BJ (cell line): ENCODE results near the gene MIA3. TPM values are rescaled to one million over a fixed set of nuclear protein-coding genes. Genes with fewer than 3 reads are reported as not detected.
"Not testable (repeated sequence)": the region's sequence is repeated elsewhere in the genome, so short reads cannot be mapped to it uniquely, and the experiment has no call there.

Experiments used
- CTCF ChIA-PET: fragments of 350-600 bp; formaldehyde crosslinking; extraction: SDS; loops from one replicate; lab custom pipeline; 2021; ENCODE audit warnings: antibody characterized with exemption, inconsistent platforms; lab: Yijun Ruan, JAX
- POLR2A ChIA-PET: fragments of 300-600 bp; sonication (Branson Sonifier 250); formaldehyde crosslinking; extraction: SDS; loops from one replicate; lab custom pipeline; 2021; ENCODE audit warnings: antibody characterized with exemption; lab: Charles Lee
- DNase-seq: peaks from one replicate; pipeline ENCODE4 v3.0.0-alpha.2; 2011; ENCODE audit warnings: low read depth
- H3K27me3 ChIP-seq: 2 replicates; pipeline ENCODE4 v1.6.0; 2011; ENCODE audit warnings: low read length; ENCODE audit not compliant: control insufficient read depth, insufficient read depth
- H3K36me3 ChIP-seq: 2 replicates; pipeline ENCODE4 v1.5.1; 2011; ENCODE audit warnings: low read length; ENCODE audit not compliant: control insufficient read depth, insufficient read depth
- H3K4me3 ChIP-seq: 2 replicates; pipeline ENCODE4 v1.5.1; 2011; ENCODE audit warnings: low read depth, mild to moderate bottlenecking, control low read depth, low read length
- CTCF ChIP-seq: IDR thresholded peaks from 2 replicates; pipeline ENCODE4 v1.5.1; 2011; ENCODE audit warnings: low read depth, mild to moderate bottlenecking, control low read depth, inconsistent platforms, low read length, moderate library complexity; ENCODE audit not compliant: insufficient read depth
- polyA plus RNA-seq: library from polyadenylated mRNA; depleted of rRNA; stranded (reverse); fragments of >200 nt; gene quantifications from 2 replicates; pipeline ENCODE4 v1.2.3, GENCODE V29; 2011

The MIA3 gene
- polyA plus RNA-seq, 1 experiment, result 79.3 TPM

DNA sequence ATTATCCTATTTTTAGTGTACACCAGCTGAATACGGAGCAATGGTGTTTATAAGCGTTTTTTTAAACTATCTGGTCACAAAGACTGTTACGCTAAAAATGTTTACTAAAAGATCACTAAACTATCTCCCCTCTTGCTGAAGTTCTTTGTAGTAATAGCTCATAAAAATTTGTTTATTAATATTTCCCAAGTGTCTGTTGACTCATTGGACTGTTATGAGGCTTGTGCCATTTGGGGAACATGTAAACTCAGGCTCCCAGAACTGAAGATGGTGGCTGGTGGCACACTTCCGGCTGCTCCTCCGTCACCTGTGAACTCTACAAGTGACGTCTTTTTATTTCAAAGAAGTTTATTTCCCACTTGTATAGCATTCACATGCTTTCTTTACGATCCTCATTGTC is 48.1 kb downstream of the MIA3 start:
- no peaks in the 10 kb centered on the region for H3K27me3 ChIP-seq
- ChIA-PET CTCF (interaction anchor here (0.7 kb wide), 1 partner anchor 21 kb away, joined by 3 read pairs; no protein-coding TSS in a partner anchor), POLR2A (no interaction called here)
- H3K4me3 ChIP-seq, result no peak overlapping the region
- DNase-seq, result no peak
- TF ChIP-seq CTCF, result no peak
- peaks cover 15% of the 10 kb centered on the region for H3K36me3 ChIP-seq

DNA sequence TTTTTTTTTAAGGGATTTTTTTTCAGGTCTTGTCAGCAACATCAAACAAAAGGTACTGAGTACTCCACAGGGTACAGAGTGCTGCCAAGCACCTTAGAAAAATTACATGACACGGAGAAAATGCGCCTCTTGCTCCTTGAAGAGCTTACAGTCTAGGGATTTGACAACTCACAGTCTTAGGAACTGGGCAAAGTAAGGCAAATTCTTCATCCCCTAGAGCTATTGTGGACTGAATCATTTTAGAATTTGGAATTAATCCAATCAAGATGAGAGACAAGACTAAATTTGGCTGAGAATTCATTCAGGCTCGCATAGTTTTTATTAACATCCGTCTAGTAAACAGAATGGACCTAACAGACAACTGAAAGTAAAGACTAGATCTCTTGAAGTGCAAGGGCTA is 50.3 kb downstream of the MIA3 start:
- CTCF ChIA-PET, POLR2A ChIA-PET, H3K27me3 ChIP-seq, DNase-seq, H3K4me3 ChIP-seq: not testable (repeated sequence)
- H3K36me3 ChIP-seq, result peaks cover 12% of the 10 kb centered on the region

DNA sequence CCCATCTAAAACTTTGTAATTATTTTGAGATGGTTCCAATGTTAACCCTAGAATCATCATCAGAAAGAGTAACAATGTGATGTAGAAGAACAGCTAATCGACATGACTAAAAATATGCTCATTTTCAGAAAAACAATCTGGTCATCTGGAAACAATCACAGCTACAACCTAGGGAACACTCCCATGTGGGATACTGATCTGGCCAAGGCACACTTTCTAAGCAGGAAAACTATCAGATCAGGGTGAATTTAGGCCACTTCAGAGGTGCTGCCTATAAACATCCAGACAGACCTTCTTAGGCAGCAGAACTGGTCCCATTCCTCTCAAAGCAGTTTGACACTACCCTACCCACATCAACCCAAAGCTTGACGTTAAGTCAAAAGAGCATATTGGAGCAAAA is 51.2 kb downstream of the MIA3 start:
- DNase-seq, CTCF ChIA-PET, H3K36me3 ChIP-seq, H3K27me3 ChIP-seq, H3K4me3 ChIP-seq, POLR2A ChIA-PET: not testable (repeated sequence)

GRCh38 chr1:222670110-222670509 is 52.2 kb downstream of the MIA3 start:
- H3K36me3 ChIP-seq, result peaks cover 5% of the 10 kb centered on the region
- DNase-seq, result no peak
- CTCF ChIA-PET, result no interaction called here

GRCh38 chr1:222680080-222680479 is 62.2 kb downstream of the MIA3 start:
- no peak for DNase-seq
- no peak for TF ChIP-seq CTCF
- no peak overlapping the region for H3K4me3 ChIP-seq
- ChIA-PET CTCF (interaction anchor here (1.0 kb wide), 1 partner anchor 9 kb away, joined by 3 read pairs; no protein-coding TSS in a partner anchor), POLR2A (no interaction called here)
- no peaks in the 10 kb centered on the region for H3K27me3 ChIP-seq
- peaks cover 3% of the 10 kb centered on the region for H3K36me3 ChIP-seq

More at GRCh38 chr1:222670110-222670509, 52.2 kb downstream of the MIA3 start:
- POLR2A ChIA-PET, result no interaction called here
- Histone ChIP-seq H3K27me3 (no peaks in the 10 kb centered on the region), H3K4me3 (no peak overlapping the region)
- no peak for TF ChIP-seq CTCF

DNA sequence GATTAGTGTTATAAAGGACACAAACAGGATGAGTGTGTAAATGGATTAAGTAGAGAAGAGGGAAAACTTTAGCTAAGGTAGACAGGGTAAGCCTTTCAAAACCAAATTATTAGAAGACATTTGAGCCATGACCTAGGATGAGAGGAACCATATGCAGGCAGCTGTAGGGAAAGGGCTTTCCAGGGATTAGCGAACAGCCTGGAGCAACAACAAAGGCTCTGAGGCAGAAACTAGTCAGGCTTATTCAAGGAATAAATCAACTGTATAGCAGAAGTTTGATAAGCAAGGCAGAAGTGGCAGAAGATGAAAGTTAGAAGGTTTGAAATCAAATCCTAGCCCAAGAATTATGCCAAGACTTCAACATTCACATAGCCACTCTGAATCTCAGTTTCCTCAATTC is 73.1 kb downstream of the MIA3 start:
- no peaks in the 10 kb centered on the region for H3K27me3 ChIP-seq
- ChIA-PET POLR2A (no interaction called here), CTCF (no interaction called here)
- H3K4me3 ChIP-seq, result no peak overlapping the region
- no peak for TF ChIP-seq CTCF
- peaks cover 5% of the 10 kb centered on the region; the same call in 1 of the 2 replicates for H3K36me3 ChIP-seq
- DNase-seq, result no peak
